ENCODE results near the gene HNRNPUL1. TPM values are rescaled to one million over a fixed set of nuclear protein-coding genes. Genes with fewer than 3 reads are reported as not detected.
A peak's percentile ranks its signal among the peaks of the same experiment; 100 is the strongest.

Gene HNRNPUL1
- total and polyA plus RNA-seq, 9 of the 15 experiments (the other 6 are each of a cell fraction or from before 2014, with no cell fraction given) = 7.3 to 211 (median 85.0) TPM

DNA sequence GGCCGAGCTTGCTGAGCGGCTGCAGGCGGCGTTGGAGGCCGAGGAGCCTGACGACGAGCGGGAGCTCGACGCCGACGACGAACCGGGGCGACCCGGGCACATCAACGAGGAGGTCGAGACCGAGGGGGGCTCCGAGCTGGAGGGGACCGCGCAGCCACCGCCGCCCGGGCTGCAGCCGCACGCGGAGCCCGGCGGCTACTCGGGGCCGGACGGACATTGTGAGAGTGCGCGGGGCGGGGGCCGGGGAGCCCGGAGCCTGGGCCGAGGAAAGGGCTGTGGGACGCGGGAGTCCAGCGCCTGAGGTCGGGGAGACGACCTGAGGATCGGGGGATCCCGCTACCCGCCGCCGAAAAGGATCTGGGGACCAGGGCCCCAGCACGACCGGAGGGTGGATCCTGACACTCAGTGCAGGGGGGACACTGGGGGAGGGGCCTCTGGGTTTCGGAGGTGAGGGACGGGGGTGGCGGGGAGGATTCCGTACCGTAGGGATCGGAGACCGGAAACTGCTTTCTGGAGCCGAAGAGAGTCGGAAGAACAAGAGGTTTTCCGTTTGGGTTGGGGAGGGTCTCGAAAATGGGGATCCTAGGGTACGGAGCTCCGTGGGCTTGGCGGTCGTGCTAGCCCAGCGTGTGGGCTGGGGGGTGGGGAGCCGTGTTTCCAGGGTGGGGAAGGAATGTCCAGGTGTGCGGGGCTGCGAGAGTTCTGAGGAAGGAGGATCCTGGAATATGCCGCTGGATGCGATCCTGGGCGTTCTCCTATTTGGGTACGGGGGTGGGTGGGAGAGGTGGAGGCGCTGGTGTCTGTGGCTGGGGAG, 616 bp downstream of the HNRNPUL1 start (continued):
- TF ChIP-seq, protein P1, sequence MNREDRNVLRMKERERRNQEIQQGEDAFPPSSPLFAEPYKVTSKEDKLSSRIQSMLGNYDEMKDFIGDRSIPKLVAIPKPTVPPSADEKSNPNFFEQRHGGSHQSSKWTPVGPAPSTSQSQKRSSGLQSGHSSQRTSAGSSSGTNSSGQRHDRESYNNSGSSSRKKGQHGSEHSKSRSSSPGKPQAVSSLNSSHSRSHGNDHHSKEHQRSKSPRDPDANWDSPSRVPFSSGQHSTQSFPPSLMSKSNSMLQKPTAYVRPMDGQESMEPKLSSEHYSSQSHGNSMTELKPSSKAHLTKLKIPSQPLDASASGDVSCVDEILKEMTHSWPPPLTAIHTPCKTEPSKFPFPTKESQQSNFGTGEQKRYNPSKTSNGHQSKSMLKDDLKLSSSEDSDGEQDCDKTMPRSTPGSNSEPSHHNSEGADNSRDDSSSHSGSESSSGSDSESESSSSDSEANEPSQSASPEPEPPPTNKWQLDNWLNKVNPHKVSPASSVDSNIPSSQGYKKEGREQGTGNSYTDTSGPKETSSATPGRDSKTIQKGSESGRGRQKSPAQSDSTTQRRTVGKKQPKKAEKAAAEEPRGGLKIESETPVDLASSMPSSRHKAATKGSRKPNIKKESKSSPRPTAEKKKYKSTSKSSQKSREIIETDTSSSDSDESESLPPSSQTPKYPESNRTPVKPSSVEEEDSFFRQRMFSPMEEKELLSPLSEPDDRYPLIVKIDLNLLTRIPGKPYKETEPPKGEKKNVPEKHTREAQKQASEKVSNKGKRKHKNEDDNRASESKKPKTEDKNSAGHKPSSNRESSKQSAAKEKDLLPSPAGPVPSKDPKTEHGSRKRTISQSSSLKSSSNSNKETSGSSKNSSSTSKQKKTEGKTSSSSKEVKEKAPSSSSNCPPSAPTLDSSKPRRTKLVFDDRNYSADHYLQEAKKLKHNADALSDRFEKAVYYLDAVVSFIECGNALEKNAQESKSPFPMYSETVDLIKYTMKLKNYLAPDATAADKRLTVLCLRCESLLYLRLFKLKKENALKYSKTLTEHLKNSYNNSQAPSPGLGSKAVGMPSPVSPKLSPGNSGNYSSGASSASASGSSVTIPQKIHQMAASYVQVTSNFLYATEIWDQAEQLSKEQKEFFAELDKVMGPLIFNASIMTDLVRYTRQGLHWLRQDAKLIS (CRISPR knock-in tag; IDR thresholded peaks at IDR 0.05) = peak; percentile 90
- no peak for TF ChIP-seq RAD21 (CRISPR knock-in tag; conservative IDR thresholded peaks at IDR 0.05 in 1 of 2, IDR thresholded peaks at IDR 0.05 in 1 of 2)
- no peak for TF ChIP-seq ZNF217 (CRISPR knock-in tag; IDR thresholded peaks at IDR 0.05)
- TF ChIP-seq STAT5A (IDR thresholded peaks at IDR 0.05; ENCODE audit: borderline replicate concordance, low read length) = no peak
- 0 out of 2 replicates have a peak, but pooled peaks have one; percentile 85 for TF ChIP-seq KAT7 (CRISPR knock-in tag; IDR thresholded peaks at IDR 0.05; ENCODE audit: borderline replicate concordance)
- TF ChIP-seq ZNF197 (CRISPR knock-in tag; IDR thresholded peaks at IDR 0.05; ENCODE audit: low read depth) = no peak
- peak; percentile 34 for TF ChIP-seq GTF2E2 (tag; IDR thresholded peaks at IDR 0.05)
- TF ChIP-seq DDX20 (tag; IDR thresholded peaks at IDR 0.05; ENCODE audit: low read depth) = no peak
- TF ChIP-seq ARHGAP35 (IDR thresholded peaks at IDR 0.05; ENCODE audit: partially characterized antibody) = no peak
- TF ChIP-seq, protein P2, sequence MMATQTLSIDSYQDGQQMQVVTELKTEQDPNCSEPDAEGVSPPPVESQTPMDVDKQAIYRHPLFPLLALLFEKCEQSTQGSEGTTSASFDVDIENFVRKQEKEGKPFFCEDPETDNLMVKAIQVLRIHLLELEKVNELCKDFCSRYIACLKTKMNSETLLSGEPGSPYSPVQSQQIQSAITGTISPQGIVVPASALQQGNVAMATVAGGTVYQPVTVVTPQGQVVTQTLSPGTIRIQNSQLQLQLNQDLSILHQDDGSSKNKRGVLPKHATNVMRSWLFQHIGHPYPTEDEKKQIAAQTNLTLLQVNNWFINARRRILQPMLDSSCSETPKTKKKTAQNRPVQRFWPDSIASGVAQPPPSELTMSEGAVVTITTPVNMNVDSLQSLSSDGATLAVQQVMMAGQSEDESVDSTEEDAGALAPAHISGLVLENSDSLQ (IDR thresholded peaks at IDR 0.05) = no peak

All from K562 (cell line).